Lower lobe of right lung (tissue), 2 donors: ENCODE data around the gene MET. TPM values are rescaled to one million over a fixed set of nuclear protein-coding genes. Genes with fewer than 3 reads are reported as not detected.

Source experiments
- ATAC-seq, 2 donors: fragments of 200-7000 bp; cut with Tn5 transposase; one replicate each; pipeline ENCODE4 v1.9.1; 2020 to 2022; ENCODE audit warnings: mild to moderate bottlenecking in 2 of 2, moderate library complexity in 2 of 2
- DNase-seq: peaks from one replicate; pipeline ENCODE4 v3.0.0-alpha.2; 2020
- H3K27ac ChIP-seq: fragments of 200-600 bp; one replicate; pipeline ENCODE4 v1.8.0; 2022
- H3K27me3 ChIP-seq: fragments of 200-600 bp; one replicate; pipeline ENCODE4 v1.8.0; 2022; ENCODE audit warnings: low read depth
- H3K36me3 ChIP-seq: fragments of 200-600 bp; one replicate; pipeline ENCODE4 v1.8.0; 2022; ENCODE audit warnings: mild to moderate bottlenecking
- H3K4me1 ChIP-seq: fragments of 200-600 bp; one replicate; pipeline ENCODE4 v1.8.0; 2022
- H3K4me3 ChIP-seq: fragments of 200-600 bp; one replicate; pipeline ENCODE4 v1.8.0; 2022; ENCODE audit warnings: mild to moderate bottlenecking
- H3K9me3 ChIP-seq: fragments of 200-600 bp; one replicate; pipeline ENCODE4 v1.8.0; 2022
- intact Hi-C: fragments of 100-400 bp; cut with DNase I; formaldehyde crosslinking; loops from one replicate; pipeline ENCODE4 v1.11.0; 2022
- total RNA-seq: library from RNA; stranded (reverse); fragmentation: NEBNext Ultra II Directional; extraction: Animal tissue kit (Norgen Biotek cat#: 25700); gene quantifications from one replicate; pipeline ENCODE4 v1.2.1, GENCODE V29; 2021
- TF ChIP-seq, protein P1 (sequence below): fragments of 200-600 bp; IDR thresholded peaks from one replicate; pipeline ENCODE4 v1.8.0; 2022; ENCODE audit warnings: antibody characterized with exemption, mild to moderate bottlenecking
- donor health status: DM: no; HTN: yes; CAD: no; lungs with severe emphysema.

Gene MET
- total RNA-seq, 1 donor from 2014 or later = 74.3 TPM

DNA sequence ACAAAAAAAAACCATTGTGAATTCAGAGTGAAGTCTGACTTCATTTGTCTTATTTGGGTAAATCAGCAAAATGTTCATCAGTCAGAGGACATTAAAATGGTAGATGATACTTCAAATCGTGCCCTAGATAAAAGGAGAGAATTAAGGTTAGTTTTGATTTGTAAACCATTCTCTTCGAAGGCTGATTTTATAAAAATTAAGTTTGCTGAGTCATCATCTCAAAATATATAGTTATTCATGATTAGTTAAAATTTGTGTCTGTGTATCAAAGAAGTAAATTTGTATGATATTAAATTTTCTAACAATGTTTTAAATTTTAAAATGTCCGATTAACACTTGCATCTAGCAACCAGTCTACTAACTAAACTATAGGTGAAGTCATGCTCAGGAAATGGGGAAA, 35.3 kb downstream of the MET start:
- ATAC-seq = no peak
- TF ChIP-seq, protein P1, sequence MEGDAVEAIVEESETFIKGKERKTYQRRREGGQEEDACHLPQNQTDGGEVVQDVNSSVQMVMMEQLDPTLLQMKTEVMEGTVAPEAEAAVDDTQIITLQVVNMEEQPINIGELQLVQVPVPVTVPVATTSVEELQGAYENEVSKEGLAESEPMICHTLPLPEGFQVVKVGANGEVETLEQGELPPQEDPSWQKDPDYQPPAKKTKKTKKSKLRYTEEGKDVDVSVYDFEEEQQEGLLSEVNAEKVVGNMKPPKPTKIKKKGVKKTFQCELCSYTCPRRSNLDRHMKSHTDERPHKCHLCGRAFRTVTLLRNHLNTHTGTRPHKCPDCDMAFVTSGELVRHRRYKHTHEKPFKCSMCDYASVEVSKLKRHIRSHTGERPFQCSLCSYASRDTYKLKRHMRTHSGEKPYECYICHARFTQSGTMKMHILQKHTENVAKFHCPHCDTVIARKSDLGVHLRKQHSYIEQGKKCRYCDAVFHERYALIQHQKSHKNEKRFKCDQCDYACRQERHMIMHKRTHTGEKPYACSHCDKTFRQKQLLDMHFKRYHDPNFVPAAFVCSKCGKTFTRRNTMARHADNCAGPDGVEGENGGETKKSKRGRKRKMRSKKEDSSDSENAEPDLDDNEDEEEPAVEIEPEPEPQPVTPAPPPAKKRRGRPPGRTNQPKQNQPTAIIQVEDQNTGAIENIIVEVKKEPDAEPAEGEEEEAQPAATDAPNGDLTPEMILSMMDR = no peak
- no peak for DNase-seq
- Histone ChIP-seq H3K4me1 (peaks cover 17% of the 10 kb centered on the region), H3K36me3 (no peaks in the 10 kb centered on the region), H3K27me3 (no peaks in the 10 kb centered on the region), H3K27ac (no peak overlapping the region), H3K9me3 (no peaks in the 10 kb centered on the region), H3K4me3 (no peak overlapping the region)
- intact Hi-C loops = no loop called here

DNA sequence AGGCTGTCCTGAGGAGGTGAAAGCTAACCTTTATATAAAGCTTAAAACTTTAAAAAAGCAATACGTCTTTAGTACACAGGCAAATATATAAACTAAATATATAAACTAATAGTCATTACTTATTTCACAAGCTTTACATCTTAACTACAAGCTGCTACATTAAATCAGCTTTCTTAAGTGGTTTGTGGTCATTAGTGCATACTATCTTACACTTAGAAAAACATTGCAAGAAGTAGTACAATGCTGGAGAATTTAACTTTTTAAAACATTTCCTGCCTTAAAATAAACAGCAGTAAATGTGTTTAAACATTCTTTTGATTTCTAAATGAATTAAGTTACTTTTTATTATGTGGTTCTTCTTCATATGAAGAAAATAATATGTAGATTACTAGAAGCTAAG, 36.3 kb downstream of the MET start:
- H3K27me3 ChIP-seq = no peaks in the 10 kb centered on the region
- H3K36me3 ChIP-seq = no peaks in the 10 kb centered on the region
- peaks cover 20% of the 10 kb centered on the region for H3K4me1 ChIP-seq
- TF ChIP-seq, protein P1 = no peak
- intact Hi-C loops = no loop called here
- ATAC-seq (no peak), DNase-seq (no peak)
- H3K9me3 ChIP-seq = no peaks in the 10 kb centered on the region
- no peak overlapping the region for H3K27ac ChIP-seq
- H3K4me3 ChIP-seq = no peak overlapping the region

DNA sequence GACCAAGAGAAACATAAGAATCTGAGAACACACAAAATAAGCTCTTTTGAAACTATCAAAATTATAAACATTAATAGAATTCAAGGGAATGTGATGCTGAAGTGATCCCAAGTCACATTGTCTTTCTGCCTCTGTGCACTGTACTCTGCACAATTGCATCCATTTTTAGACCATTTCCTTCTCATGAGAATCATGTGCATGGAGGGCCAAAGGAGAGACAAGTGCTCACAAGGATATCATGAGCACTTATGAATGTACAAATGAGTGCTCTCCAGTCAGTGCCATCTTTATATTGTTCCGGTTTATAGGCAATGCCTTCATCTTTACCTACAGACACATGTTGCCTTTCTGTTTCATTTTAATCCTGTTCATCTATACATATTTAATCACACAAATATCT, 36.9 kb downstream of the MET start:
- Histone ChIP-seq H3K4me1 (peaks cover 20% of the 10 kb centered on the region), H3K27ac (no peak overlapping the region), H3K27me3 (no peaks in the 10 kb centered on the region), H3K4me3 (no peak overlapping the region), H3K9me3 (no peaks in the 10 kb centered on the region), H3K36me3 (no peaks in the 10 kb centered on the region)
- TF ChIP-seq, protein P1 = no peak
- ATAC-seq (no peak), DNase-seq (no peak)
- intact Hi-C loops = no loop called here

DNA sequence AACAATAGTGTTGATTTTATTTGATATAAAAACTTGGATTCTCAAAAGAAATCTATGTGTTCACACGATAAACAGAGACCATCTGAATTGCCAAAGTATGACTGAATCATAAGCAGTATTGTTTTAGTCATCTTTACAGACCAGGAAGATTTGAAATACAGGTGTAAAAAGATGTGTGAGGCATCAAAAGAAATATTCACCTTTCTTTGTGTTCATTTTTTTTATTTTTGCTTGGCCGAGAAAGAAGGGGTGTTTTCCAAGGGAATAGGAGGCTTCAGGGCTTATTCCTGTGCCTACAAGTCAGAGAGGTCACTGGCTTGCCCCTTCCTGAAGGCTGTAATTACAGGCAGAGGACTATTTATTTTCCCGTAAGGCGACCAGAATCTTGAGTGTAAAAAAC, 37.3 kb downstream of the MET start:
- TF ChIP-seq, protein P1 = no peak
- H3K9me3 ChIP-seq = no peaks in the 10 kb centered on the region
- no peak overlapping the region for H3K27ac ChIP-seq
- intact Hi-C loops = no loop called here
- no peak for ATAC-seq
- H3K36me3 ChIP-seq = no peaks in the 10 kb centered on the region
- peaks cover 20% of the 10 kb centered on the region for H3K4me1 ChIP-seq
- no peak for DNase-seq
- H3K27me3 ChIP-seq = no peaks in the 10 kb centered on the region
- no peak overlapping the region for H3K4me3 ChIP-seq

DNA sequence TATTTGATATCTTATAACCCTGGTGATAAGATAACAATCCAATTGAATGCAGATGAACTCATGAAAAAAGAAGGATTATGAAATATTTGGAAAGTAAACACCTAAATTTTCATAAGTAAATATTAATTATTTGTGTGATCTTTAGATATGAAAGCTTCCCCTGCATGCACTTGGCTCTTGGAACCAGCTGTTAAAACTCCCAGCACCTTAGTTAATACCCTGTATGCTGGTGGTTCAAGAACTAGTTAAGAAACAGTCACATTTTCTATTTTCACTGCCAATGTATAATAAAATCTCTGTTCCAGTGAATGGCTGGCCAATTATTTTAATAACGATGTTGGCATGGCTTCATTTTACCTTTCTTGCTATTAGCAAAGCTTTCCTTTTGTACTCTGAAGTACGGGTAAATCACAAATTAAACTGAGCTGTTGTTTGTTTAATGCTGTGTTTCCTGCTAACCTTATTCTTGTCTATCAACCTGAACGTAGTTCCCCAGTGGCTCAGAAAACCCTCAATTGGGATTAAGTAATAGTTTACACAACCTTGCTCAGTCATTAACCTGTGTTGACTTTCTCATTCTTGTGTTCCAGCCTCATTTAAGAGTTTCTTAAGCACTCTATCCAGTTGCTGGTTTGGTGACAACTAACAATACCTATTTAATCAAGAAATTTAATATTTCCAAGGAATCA, 38.9 kb downstream of the MET start:
- H3K27ac ChIP-seq = no peak overlapping the region
- ATAC-seq (peak; percentile 86 to 92), DNase-seq (no peak)
- no peaks in the 10 kb centered on the region for H3K27me3 ChIP-seq
- H3K36me3 ChIP-seq = no peaks in the 10 kb centered on the region
- TF ChIP-seq, protein P1 = no peak
- no peaks in the 10 kb centered on the region for H3K9me3 ChIP-seq
- H3K4me1 ChIP-seq = peaks cover 20% of the 10 kb centered on the region
- intact Hi-C loops = no loop called here
- H3K4me3 ChIP-seq = no peak overlapping the region
